Mucosa of rectum (tissue), 2 donors: ENCODE results near the gene KLK10.
"Not testable (repeated sequence)": the region's sequence is repeated elsewhere in the genome, so short reads cannot be mapped to it uniquely, and the experiment has no call there.

Experiments
- H3K27ac ChIP-seq, 2 donors: one replicate each; pipeline ENCODE4 v1.7.0; 2013; ENCODE audit warnings: inconsistent platforms in 2 of 2, low read depth in 2 of 2, low read length in 2 of 2
- H3K27me3 ChIP-seq, 2 donors: one replicate each; pipeline ENCODE4 v1.7.0; 2013; ENCODE audit warnings: low read length in 2 of 2; ENCODE audit not compliant: control insufficient read depth in 2 of 2, insufficient read depth in 2 of 2
- H3K36me3 ChIP-seq, 2 donors: one replicate each; pipeline ENCODE4 v1.7.0; 2013; ENCODE audit warnings: low read length in 2 of 2; ENCODE audit not compliant: control insufficient read depth in 2 of 2, insufficient read depth in 2 of 2
- H3K4me1 ChIP-seq, 2 donors: one replicate each; pipeline ENCODE4 v1.7.0; 2013; ENCODE audit warnings: low read length in 2 of 2, mild to moderate bottlenecking in 1 of 2; ENCODE audit not compliant: control insufficient read depth in 2 of 2, insufficient read depth in 2 of 2
- H3K4me3 ChIP-seq, 2 donors: one replicate each; pipeline ENCODE4 v1.7.0; 2013; ENCODE audit warnings: low read length in 2 of 2
- H3K9ac ChIP-seq, 2 donors: one replicate each; pipeline ENCODE4 v1.7.0; 2013; ENCODE audit warnings: low read length in 2 of 2, low read depth in 1 of 2, mild to moderate bottlenecking in 1 of 2
- H3K9me3 ChIP-seq, 2 donors: one replicate each; pipeline ENCODE4 v1.7.0; 2013; ENCODE audit warnings: low read length in 2 of 2; ENCODE audit not compliant: control insufficient read depth in 2 of 2
- donor health status: healthy.
- donor health status: Normal muscosa, but diverticular disease.

KLK10 gene

DNA sequence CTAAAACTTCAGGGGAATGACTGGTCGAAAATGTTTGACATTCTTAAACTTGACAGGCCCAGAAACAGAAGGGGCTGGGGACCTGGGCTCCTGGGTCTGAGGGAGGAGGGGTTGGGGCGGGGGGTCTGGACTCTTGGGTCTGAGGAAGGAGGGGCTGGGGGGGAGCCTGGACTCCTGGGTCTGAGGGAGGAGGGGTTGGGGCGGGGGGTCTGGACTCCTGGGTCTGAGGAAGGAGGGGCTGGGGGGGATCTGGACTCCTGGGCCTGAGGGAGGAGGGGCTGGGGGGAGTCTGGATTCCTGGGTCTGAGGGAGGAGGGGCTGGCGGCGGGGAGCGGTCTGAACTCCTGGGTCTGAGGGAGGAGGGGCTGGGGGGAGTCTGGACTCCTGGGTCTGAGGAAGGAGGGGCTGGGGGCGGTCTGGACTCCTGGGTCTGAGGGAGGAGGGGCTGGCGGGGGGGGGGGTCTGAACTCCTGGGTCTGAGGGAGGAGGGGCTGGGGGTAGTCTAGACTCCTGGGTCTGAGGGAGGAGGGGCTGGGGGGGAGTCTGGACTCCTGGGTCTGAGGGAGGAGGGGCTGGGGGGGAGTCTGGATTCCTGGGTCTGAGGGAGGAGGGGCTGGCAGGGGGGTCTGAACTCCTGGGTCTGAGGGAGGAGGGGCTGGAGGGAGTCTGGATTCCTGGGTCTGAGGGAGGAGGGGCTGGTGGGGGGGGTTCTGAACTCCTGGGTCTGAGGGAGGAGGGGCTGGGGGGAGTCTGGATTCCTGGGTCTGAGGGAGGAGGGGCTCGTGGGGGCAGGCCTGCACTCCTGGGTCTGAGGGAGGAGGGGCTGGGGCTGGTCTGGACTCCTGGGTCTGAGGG lies 44.6 kb downstream of the KLK10 start:
- no peak overlapping the region for H3K27ac ChIP-seq
- H3K27me3 ChIP-seq = peaks cover 3 to 7% of the 10 kb centered on the region in 2 donors

DNA sequence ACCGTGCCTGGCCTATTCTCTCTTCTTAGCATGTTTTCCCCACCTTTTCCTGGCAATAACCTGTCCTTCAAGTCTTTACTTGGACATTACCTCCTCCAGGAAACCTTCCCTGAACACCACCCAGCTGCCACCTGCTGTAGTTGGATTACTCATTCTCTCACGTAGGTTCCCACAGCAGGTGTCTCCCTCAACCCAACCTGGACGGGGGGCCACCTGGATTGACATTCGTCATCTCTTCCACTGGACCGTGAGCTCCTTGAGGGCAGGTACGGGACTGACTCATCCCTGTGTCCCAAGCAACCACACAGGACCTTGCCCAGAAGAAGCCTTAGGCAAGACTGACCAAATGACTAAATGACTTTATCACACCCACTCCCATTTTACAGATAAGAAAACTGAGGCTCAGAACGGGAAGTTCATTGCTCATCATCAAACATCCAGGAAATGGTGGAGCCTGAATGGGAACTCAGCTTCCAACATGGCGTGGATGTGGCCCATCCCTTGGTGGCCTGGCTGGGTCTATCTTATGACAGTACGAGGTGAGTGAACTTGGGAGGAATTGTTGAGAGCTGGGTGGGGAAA lies 46.6 kb downstream of the KLK10 start:
- Histone ChIP-seq H3K27ac (no peak overlapping the region), H3K4me3 (no peak overlapping the region), H3K9ac (no peak overlapping the region), H3K36me3 (no peaks in the 10 kb centered on the region), H3K4me1 (no peaks in the 10 kb centered on the region), H3K27me3 (peaks cover 3 to 7% of the 10 kb centered on the region in 2 donors), H3K9me3 (no peaks in the 10 kb centered on the region)

More for the DNA sequence above, 44.6 kb downstream of the KLK10 start:
- Histone ChIP-seq H3K4me3 (no peak overlapping the region), H3K9ac (no peak overlapping the region), H3K9me3 (no peaks in the 10 kb centered on the region), H3K4me1 (no peaks in the 10 kb centered on the region), H3K36me3 (no peaks in the 10 kb centered on the region)

DNA sequence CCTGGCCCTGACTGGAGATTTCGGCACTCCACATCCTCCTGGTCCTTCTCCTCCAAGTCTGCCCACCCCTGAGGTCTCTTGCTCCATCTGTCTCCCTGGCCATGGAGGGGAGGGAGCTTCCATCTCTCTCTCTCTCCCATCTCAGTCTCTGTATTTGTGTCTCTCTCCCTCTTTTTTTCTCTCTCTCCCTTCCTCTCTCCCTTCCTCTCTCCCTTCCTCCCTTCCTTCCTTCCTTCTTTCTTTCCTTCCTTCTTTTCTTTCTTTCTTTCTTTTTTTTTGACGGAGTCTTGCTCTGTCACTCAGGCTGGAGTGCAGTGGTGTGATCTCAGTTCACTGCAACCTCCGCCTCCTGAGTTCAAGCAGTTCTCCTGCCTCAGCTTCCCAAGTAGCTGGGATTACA lies 49.7 kb downstream of the KLK10 start:
- H3K9me3 ChIP-seq, H3K4me3 ChIP-seq, H3K36me3 ChIP-seq, H3K27ac ChIP-seq, H3K27me3 ChIP-seq, H3K9ac ChIP-seq, H3K4me1 ChIP-seq: not testable (repeated sequence)

DNA sequence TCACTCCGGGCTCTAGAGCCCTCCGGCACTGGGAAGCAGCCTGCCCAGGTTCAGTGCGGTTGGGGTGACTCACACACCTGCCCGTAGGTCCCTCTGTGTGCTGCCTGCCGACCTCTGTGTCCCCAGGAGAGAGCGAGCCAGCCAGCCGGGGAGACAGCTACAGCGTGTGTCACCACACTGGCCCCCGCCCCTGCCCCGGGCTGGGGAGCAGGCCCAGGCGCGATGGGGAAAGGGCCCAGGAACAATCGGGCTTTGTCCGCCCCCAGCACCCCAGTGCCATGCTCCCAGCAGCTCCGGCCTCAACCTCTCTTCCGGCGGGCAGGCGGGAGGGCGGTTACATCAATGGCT lies 50.1 kb downstream of the KLK10 start, which contains the start of gene KLK6:
KLK6 (minus strand) TSS at position 179 of the 348 bp plus-strand sequence. CDS start 1,487 bp downstream, outside the sequence.
- no peak within 1 kb of the TSS for H3K9ac ChIP-seq
- no peaks in the 10 kb centered on the region for H3K36me3 ChIP-seq
- H3K27ac ChIP-seq = no peak within 1 kb of the TSS
- H3K27me3 ChIP-seq = peaks cover 1 to 3% of the 10 kb centered on the region in 2 donors
- H3K9me3 ChIP-seq = no peaks in the 10 kb centered on the region
- H3K4me1 ChIP-seq = no peaks in the 10 kb centered on the region
- no peak within 1 kb of the TSS for H3K4me3 ChIP-seq

DNA sequence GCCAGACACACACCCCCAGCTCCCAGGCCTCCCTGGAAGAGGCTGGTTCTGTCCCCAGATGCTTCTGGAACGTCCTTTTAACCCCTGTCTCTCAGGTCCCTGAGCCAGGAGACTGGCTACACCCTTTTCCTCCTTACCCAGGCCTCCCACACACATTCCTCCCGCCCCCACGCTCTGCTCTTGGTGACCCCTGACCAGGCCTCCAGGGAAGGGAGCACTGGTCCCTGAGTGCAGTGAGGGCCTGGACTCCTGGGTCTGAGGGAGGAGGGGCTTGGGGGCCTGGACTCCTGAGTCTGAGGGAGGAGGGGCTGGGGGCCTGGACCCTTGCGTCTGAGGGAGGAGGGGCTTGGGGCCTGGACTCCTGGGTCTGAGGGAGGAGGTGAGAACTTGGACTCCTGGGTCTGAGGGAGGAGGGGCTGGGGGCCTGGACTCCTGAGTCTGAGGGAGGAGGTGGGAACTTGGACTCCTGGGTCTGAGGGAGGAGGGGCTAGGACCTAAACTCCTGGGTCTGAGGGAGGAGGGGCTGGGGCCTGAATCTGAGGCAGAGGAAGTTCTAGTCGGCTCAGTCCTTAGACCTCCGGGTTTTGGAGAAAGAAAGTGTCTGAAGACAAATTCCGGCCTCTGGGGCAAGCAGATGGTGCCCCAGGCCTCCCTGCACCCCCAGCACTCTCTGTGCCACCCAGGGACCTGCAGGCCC lies 50.6 kb downstream of the KLK10 start:
- H3K27ac ChIP-seq = no peak overlapping the region
- H3K9ac ChIP-seq = no peak overlapping the region
- no peaks in the 10 kb centered on the region for H3K4me1 ChIP-seq
- H3K4me3 ChIP-seq = no peak overlapping the region
- no peaks in the 10 kb centered on the region for H3K36me3 ChIP-seq
- peaks cover 1 to 3% of the 10 kb centered on the region in 2 donors for H3K27me3 ChIP-seq
- H3K9me3 ChIP-seq = no peaks in the 10 kb centered on the region

DNA sequence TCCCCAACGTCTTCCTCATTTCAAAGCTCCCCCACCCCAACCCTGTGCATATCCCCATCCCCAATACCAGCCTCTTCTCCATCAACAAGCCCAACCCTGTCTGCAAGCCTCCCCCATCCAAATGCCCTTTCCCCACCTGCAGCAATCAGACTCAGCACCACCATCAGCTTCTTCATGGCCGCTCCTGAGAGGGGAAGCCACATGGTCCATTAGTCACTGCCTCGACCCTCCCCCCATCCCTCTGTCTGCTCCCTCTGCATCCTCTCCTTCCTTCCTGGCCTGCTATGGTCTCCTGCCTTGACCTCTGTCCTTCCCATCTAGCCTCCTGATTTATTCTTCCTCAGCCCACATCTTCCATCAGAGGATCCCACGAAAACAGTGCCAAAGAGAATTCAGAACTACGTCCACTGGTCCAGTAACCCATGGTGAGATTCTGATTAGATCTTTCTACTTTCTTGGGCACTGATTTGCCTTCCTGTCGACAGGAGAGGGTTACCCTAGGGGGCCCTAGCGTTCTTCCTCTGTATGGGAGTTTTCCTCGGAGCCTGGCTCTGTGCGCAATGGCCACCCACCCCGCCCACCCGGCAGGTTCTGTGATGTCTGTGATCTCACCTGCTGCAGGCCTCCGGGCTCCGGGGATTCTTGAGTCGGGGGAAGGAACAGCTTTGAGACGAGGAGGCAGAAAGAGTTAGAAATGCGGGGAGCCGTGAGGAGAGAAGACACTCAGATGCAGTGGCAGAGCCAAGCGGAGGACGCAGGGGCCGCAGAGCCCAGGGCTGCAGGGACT lies 51.4 kb downstream of the KLK10 start:
- Histone ChIP-seq H3K27me3 (peaks cover 1 to 3% of the 10 kb centered on the region in 2 donors), H3K27ac (no peak overlapping the region), H3K36me3 (no peaks in the 10 kb centered on the region), H3K4me1 (no peaks in the 10 kb centered on the region), H3K4me3 (no peak overlapping the region), H3K9ac (no peak overlapping the region), H3K9me3 (no peaks in the 10 kb centered on the region)

DNA sequence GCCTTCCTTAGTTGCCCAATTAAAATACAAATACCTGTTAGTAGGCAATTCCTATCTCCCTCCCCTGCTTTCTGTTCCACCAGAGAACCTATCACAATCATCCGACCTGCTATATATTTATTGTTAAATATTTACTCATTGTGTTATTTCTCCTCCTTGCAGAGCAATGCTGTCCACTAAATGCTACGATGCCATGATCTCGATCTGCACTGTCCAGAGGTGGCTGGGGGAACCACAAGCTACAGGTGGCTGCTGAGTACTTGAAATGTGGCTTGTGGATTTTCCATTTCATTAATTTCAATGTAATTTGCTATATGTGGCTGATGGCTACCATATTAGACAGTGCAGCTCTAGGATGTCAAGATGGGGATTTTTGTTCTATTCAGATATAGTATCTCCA lies 55.2 kb downstream of the KLK10 start:
- no peak overlapping the region for H3K27ac ChIP-seq
- no peaks in the 10 kb centered on the region for H3K4me1 ChIP-seq
- H3K27me3 ChIP-seq = no peaks in the 10 kb centered on the region
- H3K9me3 ChIP-seq = no peaks in the 10 kb centered on the region
- no peak overlapping the region for H3K9ac ChIP-seq
- no peak overlapping the region for H3K4me3 ChIP-seq
- H3K36me3 ChIP-seq = no peaks in the 10 kb centered on the region

DNA sequence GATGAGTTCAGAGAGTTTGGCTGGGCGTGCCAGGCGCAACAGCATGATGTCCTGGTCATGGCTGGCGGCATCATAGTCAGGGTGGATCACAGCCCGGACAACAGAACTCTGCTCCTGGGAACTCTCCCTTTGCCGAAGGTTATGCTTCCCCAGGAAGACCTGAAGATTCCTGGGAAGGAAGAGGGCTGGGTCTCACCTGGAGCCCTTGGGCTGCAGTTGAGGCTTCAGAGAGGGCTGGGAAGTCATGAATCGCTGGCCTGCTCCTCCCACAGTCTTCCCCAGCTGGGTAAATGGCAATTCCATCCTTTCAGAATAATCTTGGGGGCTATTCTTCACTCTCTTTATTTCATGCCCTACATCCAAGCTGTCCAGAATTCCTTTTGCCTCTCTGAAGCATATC lies 56.1 kb downstream of the KLK10 start:
- Histone ChIP-seq H3K4me1 (no peaks in the 10 kb centered on the region), H3K9ac (no peak overlapping the region), H3K36me3 (no peaks in the 10 kb centered on the region), H3K27me3 (no peaks in the 10 kb centered on the region), H3K9me3 (no peaks in the 10 kb centered on the region), H3K27ac (no peak overlapping the region), H3K4me3 (no peak overlapping the region)
